Hair follicular keratinocyte (primary cell): Measurements from ENCODE around the gene RAB8A. TPM values are rescaled to one million over a fixed set of nuclear protein-coding genes. Genes with fewer than 3 reads are reported as not detected.

Experiments used
- total RNA-seq: library from RNA; depleted of rRNA; stranded (reverse); fragments of >200 nt; gene quantifications from 2 replicates; pipeline ENCODE4 v1.2.3, GENCODE V29; 2015

The RAB8A gene
- total RNA-seq, result 44.4 and 74.9 TPM in 2 replicates

GRCh38 chr19:16111160-16111908, at the start of gene RAB8A:
Gene RAB8A, plus strand, starts transcription at chr19:16111889. Its CDS starts 13 bp downstream, at chr19:16111902.

GRCh38 chr19:16076154-16076957, 35.3 kb upstream of the RAB8A start, which contains the start of gene TPM4:
Gene TPM4, plus strand, starts transcription at chr19:16076495. Its CDS starts 71 bp downstream, at chr19:16076566.

GRCh38 chr19:16143399-16144215, 31.9 kb downstream of the RAB8A start, which contains the start of gene HSH2D:
Gene HSH2D, plus strand, starts transcription at chr19:16143685. Its CDS starts 5,066 bp downstream, at chr19:16148751.

Other genes starting within 250 kb of the RAB8A start
- 0.04 and 0.23 TPM in 2 replicates for gene CYP4F2, start 213.8 kb upstream of the RAB8A start, total RNA-seq
- 1.7 and 3.7 TPM in 2 replicates for gene CYP4F11, start 177.4 kb upstream of the RAB8A start, total RNA-seq
- gene OR10H4, start 162.9 kb upstream of the RAB8A start, total RNA-seq, result not detected in 2 replicates
- gene TPM4, start 35.4 kb upstream of the RAB8A start, total RNA-seq, result 706 and 728 TPM in 2 replicates
- 0.04 TPM in 1 of 2 replicates, not detected in the other for gene HSH2D, start 31.8 kb downstream of the RAB8A start, total RNA-seq
- gene CIB3, start 61.6 kb downstream of the RAB8A start, total RNA-seq, result not detected in 2 replicates
- gene FAM32A, start 73.5 kb downstream of the RAB8A start, total RNA-seq, result 77.2 and 93.5 TPM in 2 replicates
- 71.9 and 94.1 TPM in 2 replicates for gene AP1M1, start 86.0 kb downstream of the RAB8A start, total RNA-seq
- 0.31 TPM in 1 of 2 replicates, not detected in the other for gene KLF2, start 212.9 kb downstream of the RAB8A start, total RNA-seq